Activated naive CD8-positive, alpha-beta T cell treated with anti-CD3 and anti-CD28 coated beads, Interleukin-2, amount 50 U/mL, for 16 hours (primary cell): ENCODE data around the gene TOR4A.
"Not testable (repeated sequence)": the region's sequence is repeated elsewhere in the genome, so short reads cannot be mapped to it uniquely, and the experiment has no call there.

Experiments used
- DNase-seq: peaks from one replicate; pipeline ENCODE4 v3.0.0-alpha.2; 2020; ENCODE audit warnings: low read depth, low spot score

Gene TOR4A

DNA sequence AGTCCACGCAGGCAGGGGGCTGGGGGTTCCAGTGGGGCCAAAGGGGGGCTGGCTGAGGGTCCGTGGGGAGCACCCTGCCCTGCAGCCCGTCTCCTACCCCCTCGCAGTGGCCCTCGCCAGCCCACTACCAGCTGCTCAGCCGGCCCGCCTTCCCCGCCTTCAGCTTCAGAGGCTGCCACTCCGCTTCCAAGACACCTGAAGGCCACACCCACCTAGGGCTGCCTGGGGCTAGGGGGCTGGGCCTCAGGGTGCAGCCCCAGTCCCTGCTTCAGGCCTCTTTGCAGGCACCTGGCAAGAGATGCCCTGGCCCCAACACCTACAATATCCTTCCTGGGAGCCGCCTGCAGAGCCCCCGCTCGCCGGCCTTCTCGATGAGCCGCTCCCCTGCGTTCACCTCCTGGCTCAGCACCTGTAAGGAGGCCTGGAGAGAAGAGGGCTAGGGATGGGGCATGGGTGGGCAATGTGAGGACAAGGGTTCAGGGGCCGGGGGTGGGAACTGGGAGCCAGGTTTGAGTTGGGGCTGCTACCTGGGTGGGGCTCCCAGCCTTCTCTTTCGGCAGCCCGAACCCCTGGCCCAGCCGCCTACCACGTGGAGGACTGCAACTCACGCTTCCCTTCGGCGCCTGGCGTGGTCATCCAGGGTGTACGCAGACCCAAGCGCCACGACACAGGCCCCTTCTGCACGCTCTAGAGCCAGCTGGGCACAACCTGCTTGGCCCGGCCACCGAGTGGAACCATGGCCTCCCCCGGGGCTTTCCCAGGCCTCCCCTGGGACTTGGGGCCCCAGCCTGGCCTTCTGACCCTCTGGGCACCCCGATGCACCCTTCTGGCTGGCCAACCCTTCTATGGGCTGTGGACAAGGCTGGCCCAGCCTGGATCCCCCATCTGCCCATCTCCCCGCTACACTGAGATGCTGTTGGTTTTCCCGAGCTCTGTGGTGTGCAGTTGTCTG, 24.7 kb upstream of the TOR4A start:
- no peak for DNase-seq

DNA sequence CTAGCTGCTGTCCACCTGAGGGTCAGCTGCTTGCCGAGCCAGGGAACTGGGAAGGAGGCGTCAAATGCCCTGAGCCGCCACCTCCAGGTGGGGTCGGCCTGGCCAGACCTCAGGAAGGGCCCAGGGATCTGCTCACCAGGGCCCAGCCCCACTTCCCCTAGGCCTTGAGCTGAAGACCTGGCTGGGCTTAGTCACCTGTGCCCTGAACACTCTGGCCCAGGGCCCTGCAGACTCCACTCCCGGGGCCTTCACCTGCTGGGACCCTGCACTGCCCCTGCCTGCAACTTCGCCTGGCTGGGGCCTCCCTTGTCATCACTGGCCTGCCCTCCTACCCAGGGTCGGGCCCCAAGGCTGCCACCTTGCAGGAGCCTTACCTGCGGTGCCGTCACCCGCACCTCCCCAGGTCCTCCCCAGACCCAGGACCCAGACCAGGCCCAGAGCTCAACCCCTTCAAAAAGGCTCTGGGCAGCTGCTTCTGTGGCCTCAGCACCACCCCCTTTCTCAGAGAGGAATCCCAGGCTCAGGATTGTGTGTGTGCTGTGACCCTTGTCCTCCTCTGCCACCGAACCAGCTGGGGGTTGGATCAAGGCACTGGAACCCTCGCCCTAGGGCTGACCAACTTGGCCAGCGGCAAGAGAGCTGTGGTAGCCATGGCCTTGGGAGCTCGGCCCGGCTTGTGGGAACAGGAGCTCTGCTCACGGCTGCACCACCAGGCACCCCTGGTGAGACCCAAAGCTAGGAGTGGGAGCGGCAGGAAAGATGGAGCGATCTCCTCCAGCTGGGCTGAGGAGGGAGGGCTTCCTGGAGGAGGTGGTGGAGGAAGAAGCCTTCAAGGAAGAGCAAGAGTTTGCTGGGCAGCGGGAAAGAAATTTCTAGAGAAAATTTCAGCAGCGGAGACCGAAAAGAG, 23.6 kb upstream of the TOR4A start:
- DNase-seq: no peak

DNA sequence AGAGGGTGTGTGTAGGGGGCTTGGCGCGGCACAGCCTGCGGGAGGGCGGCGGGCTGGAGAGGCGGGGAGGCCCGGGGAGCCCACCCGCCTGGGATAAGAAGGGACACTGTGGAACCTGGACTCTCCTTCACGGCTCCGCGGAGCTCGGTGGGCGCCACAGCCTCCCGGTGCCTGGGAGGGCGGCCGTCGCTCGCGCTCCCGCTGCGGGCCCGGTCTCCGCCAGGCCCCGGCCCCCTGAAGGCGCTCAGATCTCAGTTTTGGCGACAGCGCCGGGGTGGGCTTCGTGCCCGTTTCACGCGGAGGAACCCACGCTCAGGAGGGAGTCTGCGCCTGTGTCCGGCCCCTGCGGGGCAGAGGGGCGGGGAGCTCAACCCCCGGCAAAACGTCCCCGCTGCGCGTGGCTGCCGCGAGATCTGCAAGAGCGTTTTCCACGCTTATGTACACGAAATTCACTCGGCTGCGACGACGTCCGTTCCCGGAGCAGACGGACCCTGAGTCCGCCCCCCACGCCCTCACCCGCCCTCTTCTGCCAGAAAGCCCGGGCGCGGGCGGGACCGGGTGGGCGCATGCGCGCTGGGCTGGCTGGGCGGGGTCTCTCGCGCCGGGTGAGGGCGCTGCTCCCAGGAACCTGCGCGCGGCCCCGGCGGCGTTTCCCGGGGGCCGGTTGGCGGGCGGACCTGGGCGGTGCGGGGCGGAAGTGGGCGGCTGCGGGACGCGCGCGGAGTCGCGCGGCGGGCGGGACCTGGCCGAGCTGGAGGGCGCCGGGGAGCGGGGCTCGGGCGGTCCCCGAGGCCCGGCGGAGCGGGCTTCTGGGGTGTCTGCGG, 22.7 kb upstream of the TOR4A start, which contains the start of gene NELFB:
TSS of gene NELFB (plus strand) at position 704 of the 824 bp plus-strand sequence.
- peak; percentile 90 for DNase-seq

DNA sequence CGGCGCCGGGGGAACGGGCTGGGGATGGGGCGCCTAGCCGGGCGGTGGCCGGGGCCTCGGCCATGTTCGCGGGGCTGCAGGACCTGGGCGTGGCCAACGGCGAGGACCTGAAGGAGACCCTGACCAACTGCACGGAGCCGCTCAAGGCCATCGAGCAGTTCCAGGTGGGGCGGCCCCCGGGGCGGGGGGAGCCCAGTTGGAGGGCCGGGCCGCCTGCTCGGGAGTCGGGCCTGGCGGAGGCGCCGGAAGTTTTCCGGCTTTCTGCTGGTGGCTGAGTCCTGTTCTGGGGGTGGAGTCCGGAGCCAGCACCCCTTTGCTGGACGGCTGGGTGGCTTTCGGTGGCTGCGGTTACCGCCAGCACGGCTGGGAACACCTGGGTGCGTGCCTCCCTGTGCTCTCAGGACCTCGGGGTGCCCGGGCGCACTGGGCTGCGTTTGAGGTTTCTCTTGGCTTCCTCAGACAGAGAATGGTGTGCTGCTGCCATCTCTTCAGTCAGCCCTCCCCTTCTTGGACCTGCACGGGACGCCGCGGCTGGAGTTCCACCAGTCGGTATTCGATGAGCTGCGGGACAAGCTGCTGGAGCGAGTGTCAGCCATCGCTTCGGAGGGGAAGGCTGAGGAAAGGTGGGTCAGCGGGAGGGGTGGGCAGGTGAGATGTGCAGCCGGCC, 21.9 kb upstream of the TOR4A start:
- DNase-seq: no peak

DNA sequence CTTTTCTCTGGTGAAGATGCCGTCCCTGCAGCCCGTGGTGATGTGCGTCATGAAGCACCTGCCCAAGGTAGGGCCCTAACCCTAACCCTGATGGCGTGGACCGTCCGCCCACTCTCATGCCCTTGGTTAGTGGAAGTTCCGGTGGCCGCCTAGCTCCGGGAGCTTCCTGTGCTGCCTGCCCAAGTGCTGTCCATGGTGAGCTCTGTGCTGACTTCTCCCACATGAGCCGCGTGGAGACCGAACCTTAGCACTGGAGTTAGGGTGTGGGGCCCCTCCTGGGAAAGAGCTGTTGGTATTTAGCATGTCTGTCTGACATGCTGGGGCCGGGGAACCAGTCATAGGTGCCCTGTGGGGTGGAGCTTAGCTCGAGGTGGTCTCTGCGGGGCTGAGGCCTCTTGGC, 21.2 kb upstream of the TOR4A start:
- DNase-seq: no peak

DNA sequence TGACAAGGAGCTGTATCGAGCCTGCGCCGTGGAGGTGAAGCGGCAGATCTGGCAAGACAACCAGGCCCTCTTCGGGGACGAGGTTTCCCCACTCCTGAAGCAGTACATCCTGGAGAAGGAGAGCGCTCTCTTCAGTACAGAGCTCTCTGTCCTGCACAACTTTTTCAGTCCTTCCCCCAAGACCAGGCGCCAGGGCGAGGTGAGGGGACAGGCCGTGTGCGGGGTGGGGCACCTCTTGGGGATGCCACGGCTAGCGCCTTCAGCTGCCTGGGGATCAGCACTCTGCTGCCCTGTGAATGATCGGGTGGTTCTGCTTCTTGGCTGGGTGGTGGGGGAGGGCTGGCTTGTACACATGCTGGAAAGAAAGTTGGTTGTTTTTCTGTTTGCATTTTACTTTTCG, 20.7 kb upstream of the TOR4A start:
- DNase-seq: no peak

DNA sequence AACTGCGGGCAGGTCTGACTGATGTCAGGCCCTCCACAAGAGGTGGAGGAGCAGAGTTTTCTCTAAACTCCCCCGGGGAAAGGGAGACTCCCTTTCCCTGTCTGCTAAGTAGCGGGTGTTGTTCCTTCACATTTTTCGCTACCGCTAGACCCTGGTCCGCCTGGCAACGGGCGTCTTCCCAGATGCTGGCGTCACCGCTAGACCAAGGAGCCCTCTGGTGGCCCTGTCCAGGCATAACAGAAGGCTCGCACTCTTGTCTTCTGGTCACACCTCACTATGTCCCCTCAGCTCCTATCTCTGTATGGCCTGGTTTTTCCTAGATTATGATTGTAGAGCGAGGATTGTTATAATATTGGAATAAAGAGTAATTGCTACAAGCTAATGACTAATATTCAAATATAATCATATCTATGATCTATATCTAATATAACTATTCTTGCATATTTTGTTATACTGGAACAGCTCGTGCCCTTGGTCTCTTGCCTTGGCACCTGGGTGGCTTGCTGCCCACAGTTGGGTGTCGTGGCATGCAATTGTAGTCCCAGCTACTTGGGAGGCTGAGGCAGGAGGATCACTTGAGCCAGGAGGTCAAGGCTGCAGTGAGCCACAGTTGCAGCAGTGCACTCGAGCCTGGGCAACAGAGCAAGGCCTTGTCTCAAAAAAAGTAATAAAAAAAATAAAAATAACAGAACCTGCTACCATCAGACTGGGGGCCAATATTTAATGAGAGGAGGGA, 15.2 kb upstream of the TOR4A start:
- DNase-seq: not testable (repeated sequence)

DNA sequence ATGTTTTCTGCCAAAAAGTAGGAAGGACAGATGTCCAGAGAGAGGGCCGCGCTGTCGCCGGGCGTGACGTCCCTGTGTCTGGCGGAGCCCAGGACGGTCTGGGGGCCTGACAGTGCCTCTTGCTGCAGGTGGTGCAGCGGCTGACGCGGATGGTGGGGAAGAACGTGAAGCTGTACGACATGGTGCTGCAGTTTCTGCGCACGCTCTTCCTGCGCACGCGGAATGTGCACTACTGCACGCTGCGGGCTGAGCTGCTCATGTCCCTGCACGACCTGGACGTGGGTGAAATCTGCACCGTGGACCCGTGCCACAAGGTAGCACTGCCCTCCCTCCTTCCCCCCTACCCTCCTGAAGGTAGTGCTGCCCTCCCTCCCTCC, 14.6 kb upstream of the TOR4A start:
- DNase-seq: no peak

DNA sequence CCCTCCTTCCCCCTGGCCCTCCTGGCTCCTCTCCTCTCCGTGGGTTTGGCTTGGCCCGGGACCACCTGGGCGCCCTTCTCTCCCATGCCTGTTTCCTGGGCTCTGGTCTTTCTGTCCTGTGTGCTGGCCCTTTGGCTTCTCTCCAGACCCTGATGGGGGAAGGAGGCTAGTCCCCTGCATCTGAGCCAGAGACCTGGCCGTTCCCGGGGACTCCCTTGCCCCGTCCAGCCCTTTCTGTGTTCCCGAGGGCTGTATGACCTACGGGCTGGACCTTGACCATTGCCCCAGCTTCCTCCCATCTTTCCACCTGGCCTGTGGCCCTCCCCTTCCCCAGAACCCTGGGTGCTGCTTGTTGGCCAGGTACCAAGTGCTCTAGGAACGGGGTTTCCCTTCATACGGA, 14.0 kb upstream of the TOR4A start:
- no peak for DNase-seq

DNA sequence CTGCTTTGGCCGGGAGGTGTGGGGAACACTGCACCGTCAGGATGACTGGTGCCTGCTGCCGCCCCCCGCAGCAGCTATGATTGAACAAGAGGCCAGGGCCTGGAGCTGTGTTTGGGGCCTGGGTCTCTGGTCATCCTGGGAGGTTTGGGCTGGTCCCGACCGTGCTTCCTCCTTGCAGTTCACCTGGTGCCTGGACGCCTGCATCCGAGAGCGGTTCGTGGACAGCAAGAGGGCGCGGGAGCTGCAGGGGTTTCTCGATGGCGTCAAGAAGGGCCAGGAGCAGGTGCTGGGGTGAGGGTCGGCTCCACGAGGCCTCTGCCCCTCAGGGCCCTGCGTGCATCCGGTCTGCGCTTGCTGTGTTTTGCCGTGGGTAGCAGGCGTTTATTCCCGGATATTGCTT, 13.5 kb upstream of the TOR4A start:
- DNase-seq: no peak

DNA sequence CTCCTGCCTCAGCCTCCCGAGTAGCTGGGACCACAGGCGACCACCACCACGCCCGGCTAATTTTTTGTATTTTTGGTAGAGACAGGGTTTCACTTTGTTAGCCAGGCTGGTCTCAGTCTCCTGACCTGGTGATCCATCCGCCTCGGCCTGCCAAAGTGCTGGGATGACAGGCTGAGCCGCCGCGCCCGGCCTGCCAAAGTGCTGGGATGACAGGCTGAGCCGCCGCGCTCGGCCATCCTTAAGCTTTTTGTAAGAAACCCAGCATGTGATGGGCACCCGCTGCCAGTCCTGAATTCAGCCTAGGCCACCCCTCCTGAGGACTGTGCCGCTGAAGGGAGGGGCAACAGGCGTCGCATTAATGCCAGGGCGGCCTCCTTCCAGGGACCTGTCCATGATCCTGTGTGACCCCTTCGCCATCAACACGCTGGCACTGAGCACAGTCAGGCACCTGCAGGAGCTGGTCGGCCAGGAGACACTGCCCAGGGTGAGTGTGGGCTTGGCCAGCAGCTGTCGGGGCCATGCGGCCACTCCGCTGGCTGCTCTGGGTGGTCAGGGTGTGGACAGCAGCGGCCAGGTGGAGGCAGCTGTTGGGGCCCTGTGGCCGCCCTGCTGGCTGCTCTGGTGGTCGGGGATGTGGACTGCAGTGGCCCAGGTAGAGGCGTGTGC, 11.9 kb upstream of the TOR4A start:
- DNase-seq: no peak

DNA sequence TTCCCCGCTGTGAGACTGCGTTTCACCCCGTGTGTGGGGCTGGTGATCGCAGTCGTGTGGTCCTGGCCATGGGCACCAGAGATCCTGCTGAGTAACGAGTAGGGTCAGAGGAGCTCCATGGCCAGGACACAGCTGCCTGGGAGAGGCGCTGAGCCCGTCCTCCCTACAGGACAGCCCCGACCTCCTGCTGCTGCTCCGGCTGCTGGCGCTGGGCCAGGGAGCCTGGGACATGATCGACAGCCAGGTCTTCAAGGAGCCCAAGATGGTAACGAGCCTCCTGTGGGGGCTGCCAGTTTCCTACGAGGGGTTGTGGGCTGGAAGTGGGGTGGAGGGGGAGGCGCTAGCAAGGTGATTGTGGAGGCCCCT, 11.4 kb upstream of the TOR4A start:
- DNase-seq: no peak

DNA sequence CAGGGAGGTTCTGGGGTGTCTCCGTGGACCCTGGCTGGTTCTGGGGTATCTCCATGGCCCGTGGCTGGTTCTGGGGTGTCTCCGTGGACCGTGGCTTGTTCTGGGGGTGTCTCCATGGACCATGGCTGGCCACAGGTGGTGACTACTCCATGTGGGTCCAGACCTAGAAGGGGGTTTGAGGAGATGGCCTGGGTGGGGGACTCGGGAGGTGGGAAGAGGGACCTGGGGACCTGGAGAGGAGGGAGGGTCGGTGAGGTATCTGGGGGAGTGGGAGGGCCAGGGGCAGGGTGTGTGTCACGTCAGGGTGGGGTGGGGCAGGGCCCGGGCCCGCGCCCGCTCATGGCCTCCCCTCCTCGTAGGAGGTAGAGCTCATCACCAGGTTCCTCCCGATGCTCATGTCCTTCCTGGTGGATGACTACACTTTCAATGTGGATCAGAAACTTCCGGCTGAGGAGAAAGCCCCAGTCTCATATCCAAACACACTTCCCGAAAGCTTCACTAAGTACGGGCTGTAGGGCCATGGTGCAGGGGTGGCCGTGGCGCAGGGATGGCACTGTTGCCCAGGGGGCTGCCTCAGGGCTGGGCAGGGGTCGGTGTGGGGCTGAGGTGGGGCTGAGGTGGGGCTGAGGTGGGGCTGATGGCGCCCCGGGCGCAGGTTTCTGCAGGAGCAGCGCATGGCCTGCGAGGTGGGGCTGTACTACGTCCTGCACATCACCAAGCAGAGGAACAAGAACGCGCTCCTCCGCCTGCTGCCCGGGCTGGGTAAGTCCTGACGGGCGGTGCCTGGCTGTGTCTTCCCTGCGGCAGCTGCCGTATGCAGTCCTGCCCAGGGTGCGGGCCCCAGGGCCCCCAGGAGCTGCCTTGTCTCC, 10.7 kb upstream of the TOR4A start:
- no peak for DNase-seq

DNA sequence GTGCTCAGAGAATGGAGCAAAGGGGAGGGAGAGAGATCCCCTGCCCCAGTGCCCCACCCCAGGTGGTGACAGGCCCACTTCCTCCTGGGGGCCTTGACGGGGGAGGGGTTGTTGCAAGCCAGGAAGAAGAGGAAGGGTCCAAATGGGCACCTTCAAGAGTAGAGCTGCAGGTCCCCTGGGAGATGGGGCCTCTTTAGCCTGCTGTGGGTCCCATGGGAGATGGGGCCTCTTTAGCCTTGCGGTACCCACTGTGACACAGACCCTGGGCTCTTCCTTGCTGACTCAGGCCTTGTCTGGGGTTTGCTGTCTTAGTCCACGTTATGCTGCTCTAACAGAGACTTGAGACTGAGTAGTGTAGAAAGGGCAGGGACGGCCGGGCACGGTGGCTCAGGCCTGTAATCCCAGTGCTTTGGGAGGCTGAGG, 9.6 kb upstream of the TOR4A start:
- DNase-seq: no peak

DNA sequence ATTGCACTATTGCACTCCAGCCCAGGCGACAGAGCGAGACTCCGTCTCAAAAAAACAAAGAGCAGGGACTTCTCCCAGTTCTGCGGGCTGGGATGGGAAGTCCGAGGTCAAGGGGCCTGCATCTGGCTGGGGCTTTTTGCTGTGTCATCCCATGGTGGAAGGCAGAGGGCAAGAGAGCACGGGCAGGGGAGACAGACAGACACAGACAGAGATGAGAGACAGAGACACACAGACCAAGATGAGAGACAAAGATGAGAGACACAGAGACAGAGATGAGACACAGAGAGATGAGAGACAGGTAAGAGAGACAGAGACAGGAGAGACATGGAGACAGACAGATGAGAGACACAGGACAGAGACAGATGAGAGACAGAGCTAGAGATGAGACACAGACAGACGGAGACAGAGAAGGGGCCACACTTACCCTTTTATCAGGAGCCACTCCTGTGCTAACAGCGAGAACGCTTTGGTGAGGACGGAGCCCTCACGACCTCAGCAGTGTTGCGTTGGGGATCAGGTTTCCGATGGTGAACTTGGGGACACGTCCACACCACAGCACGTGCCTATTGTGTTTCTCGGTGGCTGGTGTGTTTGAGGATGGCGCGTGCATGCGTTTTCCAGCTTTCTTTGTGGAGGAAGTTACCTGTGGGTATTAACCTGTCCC, 8.9 kb upstream of the TOR4A start:
- no peak for DNase-seq

DNA sequence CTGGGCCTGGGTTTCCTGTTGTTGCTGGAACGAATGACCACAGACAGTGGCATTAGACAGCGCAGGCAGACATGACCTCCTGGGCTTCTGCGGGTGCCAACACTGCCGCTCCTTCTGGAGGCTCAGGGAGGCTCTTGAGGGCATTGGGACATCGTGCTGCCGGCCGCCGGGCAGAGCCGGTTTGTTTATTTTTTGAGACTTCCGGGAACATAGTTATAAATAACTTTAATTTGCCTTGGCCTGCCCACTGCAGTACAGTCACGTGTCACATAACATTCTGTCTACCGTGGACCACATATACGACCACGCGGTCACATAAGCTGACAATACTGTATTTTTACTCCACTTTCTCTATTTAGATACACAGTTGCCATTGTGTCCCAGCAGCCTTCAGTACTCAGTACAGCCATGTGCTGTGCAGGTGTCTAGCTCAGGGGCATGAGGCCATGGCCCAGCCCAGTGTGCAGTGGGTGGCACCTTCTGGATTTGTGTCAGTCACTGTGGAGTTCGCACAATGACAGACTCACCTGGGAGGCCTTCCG, 8.2 kb upstream of the TOR4A start:
- no peak for DNase-seq

DNA sequence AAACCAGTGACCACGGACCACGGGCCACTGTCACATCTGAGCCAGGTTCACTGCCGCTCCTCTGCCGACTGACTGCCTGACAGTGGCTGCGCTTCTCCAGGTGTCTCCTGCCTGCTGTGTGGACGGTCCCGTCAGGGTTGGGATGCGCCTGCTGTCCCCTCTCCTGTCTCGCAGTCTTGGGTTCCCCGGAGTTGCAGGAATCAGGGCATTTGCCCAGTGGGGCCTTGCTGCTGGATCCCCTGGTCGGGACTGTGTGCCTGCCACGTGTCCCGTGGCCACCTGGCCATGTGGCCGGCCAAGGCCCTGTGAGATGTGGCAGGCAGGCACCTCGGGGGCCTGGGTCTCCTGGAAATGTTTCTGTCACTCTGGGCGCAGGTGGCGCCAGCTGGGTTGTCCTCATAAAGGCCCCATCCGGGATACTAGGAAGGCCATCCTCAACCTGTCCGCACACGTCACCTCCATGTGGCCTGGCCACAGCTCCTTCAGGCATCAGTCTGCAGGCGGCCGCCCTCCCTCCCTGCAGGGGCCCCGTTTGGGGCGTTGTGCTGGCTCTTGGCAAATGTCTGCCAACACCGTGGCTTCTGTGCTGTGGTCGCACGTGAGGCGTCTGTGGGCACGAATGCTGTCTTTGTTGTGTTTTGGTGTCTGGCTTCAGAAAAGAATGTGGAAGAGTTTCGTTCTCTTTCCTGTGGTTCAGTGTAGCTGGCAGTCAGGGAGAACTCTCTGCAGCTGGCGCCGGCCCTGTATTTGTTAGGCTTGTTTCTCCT, 6.4 kb upstream of the TOR4A start:
- no peak for DNase-seq
